GM19438 (cell line): ENCODE data around the gene BPIFB6.

Experiments used
- ATAC-seq: cut with Tn5 transposase; IDR thresholded peaks from one replicate; pipeline ENCODE4 v1.9.1; 2021; ENCODE audit warnings: low read depth; ENCODE audit not compliant: unreplicated experiment

BPIFB6 gene

DNA sequence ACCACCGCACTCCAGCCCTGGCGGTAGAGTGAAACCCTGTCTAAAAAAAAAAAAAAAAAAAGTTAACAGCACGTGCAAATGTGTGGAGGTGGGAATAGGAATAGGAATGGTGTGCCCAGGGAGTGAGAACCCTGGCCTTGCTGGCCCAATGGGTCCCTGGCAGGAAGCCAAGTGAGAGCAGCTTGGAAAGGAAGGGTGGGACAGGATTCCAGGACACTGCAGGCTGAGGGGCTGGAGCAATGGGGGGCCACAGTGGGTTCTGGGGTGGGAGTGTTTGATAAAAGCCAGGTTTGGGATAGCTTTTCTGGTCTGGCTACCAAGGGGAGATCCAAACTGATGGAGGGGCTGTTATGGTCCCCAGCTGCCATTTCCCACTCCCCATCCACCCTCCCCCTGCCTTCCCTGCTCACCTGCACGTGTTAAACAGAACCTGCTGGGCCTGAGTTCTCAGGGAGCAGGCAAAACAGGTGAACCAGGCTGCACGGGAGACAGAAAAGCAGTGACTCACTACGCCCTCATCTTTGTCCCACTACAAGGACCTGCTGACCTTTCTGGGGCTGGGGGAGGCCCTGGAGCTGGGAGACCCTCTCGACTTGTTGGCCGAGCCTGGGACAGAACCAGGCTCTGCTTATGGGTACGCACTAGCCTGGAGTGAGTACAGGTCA is 30.5 kb upstream of the BPIFB6 start:
- no peak for ATAC-seq

DNA sequence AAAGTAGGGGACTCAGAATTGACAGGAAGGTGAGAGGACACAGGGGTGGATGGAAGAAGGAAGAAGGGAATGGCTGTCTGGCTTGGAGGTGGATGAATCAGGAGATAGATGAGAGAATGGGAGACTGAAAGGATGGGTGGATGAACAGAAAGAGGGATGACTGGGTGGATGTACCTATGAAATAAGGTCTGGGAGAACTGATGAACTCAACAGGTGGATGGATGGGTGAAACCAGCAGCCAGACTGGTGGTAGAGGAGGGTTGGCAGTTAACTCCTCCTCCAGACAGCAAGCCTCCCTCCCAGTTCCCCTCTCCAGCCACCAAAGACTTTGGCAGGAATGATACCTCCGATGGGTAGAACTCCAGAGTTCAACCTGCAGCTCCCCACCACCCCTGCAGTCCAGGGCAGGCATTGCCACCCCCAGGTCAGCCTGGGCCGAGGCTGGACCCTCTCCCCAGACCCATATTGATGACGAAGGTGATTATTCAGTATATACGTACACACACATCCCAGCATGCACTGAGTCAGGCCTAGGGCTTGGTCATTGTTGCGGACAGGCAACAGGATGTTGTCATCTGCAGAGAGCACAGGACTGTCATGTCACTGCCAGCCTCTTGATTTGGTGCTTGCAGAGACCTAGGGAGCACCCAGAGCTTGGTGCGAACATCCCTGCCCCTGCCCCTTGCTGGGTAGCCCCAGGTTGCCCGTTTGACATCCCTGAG is 29.2 kb upstream of the BPIFB6 start:
- ATAC-seq, result no peak

DNA sequence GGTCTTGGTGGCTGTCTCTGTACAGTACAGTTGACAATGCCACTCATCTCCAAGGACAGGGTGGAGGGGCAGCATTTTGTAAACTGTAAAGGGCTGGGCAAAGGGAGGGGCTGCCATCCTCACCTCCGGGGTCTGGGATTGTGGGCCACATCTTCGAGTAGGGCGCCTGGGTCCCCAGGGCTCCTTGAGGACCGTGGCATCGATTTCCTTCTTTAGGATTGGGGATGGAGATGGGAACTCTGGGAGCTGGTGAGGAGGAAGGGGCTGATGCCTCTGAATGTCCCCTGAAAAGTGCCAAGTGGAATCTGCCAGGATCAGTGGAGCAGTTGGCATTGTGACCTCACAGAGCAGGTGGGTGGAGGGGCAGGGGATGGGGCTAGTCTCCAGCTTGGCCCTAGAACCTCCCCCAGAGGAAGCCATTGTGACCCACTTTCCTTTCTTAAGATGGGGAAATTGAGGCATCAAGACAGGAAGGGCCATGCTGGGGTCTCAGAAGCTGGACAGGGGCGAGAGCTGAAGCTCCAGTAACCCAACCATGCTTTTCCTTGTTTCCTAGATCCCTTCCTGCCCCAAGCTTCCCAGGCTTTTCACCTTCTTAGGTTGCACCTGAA is 27.2 kb upstream of the BPIFB6 start, which contains the start of gene SUN5:
SUN5 (minus strand) TSS at position 293 of the 611 bp plus-strand sequence; CDS start at position 200, 93 bp downstream.
- no peak for ATAC-seq

DNA sequence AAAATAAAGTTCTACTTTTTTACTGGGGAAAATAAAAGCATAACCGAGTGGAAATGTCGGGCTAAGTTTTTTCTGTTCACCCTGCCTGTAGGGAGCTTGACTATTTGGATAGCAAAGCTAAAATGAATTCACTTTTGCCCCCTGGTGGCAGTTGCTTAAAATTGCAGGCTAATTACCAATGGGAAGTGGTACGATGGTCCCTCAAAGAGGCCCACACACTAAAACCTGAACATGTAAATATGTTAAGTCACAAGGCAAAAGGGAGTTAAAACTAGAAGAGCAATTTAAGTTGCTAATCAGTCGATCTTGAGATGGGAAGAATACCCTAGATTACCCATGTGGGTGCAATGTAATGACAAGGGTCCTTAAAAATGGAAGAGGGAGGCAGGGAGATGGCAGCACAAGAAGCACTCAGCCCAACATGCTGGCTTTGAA is 26.3 kb upstream of the BPIFB6 start:
- ATAC-seq, result no peak

DNA sequence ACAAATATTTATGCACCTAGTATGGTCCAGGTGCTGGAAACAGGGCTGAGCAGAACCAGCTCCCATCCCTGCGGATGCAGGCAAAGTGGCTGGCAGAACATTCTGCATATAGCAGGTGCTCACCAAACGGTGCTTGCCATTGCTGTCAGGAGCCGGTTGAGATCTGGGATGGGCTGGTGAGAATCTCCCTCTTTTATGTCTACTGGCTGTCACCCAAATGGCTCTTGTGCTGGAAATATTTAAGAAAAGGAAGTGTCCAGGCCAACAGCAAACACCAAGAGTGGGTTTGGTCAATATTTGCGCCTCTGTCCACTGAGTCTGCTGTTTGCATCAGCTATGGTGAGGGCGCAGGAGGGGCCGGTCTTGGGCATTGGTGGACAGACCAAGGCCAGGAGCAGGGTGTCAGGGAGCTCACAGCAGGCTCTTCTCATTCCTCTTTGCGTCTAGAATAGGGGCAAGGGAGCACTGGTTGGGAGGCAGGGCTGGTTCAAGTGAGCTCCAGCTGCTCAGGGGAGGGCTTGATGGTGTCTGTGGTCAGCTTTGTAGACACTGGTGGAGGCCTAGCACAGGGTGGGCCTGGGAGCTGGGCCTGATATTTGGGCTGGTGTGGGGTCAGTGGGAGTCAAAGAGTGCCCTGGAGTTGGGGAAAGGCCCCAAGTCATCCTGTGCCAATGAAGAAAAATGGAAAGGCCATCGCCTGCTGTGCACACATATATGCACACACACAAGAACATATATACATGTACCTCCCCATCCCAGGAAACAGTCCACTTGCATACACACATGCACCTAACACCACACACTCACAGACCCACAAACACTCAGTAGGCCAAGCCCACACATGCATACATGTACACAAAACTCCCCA is 25.3 kb upstream of the BPIFB6 start:
- no peak for ATAC-seq

DNA sequence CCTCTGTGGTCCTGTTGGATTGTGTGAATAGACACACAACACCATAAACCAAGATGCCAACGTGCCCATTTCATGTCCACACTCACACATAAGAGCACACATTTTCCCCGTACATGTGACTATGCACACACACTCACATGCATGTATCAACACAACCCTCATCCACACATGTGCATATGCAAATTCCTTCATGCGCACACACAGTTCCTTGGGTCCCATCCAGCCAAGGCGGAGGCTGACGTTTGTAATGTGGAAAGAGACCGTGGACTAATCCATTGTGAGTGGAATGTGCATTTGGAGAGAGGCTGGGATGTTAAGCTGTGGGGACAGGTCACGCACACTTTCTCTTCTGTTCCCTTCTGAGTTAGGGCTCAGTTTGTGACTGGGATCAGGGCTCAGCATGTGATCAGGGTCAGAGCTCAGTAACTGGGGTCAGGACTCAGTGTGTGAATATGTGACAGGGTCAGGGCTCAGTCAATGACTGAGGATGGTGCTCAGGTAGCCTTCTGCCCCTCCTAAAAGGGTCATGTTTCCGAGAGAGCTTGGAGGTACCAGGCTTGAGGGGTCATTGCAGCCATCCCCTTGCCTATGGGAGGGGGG is 24.6 kb upstream of the BPIFB6 start:
- ATAC-seq, result no peak

DNA sequence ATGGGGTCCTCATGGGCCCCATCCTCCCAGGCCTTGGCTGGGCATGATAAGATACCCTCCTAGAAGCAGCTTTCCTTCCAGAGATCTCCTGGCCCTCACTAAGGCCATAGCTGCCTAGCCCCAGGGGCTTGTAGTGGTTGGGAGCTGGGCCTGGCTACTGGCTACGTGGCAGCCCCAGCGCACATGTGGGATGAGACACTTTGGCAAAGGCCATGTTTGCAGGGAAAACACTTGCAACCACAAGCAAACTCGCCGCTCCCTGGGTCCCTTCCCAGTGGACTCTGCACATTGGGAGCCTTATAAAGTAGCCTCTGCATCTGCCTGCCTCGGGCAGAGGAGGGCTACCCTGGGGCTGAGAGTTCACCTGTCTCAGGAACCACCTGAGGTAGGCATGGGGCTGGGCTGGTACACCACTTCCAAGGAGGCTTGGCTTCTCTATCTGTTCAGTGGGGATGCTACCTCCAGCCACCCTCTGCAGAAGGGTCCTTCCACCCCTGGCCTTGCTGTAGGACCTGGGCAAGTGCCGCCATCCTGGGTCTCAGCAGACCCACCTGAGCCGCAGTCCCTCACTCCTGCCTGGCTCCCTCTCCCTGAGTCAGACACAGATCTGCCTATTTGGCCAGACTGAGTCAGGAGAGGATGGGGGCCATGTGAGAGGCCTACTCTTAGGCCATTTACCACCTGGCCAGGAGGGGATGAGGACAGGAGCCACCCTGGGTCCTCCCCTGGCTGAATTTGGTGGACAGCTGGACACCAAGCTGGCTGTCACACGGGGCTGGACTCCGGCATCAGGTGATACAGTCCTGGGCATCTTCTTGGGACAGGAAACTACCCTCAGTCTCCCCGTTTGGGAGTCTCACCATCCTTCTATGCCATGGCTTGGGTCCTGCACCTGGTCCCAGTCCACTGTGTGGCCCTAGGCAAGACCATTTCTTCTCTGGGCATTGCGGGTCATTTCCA is 23.8 kb upstream of the BPIFB6 start, which contains the start of gene BPIFB2:
BPIFB2 (plus strand) TSS at position 329 of the 960 bp plus-strand sequence. CDS start 871 bp downstream, outside the sequence.
- no peak for ATAC-seq

DNA sequence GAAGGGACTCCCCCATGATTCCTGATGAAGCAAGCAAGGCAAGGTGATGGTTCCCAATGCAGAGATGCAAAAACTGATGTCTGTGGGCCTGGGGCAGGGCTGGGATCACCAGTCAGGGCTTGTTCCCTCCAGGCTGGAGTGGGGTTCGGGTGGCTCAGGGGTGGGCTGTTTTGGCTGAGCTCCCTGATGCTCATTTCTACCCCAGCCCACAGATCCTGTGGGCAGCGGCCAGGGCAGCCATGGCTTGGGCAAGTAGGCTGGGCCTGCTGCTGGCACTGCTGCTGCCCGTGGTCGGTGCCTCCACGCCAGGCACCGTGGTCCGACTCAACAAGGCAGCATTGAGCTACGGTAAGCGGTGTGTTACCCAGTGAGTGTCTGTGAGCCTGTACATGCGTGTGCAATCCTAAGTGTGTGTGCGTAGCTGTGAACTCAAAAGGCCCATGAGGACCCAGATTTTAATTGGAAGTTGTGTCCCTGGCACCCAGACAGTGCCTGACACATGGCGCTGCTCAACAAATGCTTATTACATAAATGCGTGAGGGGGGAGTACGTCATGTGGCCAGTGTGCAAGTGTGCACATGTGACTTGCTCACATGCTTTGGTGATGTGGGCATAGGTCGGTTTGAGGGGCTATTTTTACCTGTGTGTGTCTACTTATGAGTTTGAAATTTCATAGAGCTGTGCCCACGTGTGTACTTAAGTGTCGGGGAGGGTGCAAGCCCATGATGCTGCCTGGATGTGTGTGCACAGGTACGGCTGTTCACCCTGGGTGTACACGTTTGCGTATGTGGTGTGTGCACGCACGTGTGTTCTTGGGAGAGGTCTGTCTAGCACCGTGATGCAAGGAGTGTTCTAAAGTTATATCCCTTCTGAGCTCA is 22.9 kb upstream of the BPIFB6 start:
- no peak for ATAC-seq

DNA sequence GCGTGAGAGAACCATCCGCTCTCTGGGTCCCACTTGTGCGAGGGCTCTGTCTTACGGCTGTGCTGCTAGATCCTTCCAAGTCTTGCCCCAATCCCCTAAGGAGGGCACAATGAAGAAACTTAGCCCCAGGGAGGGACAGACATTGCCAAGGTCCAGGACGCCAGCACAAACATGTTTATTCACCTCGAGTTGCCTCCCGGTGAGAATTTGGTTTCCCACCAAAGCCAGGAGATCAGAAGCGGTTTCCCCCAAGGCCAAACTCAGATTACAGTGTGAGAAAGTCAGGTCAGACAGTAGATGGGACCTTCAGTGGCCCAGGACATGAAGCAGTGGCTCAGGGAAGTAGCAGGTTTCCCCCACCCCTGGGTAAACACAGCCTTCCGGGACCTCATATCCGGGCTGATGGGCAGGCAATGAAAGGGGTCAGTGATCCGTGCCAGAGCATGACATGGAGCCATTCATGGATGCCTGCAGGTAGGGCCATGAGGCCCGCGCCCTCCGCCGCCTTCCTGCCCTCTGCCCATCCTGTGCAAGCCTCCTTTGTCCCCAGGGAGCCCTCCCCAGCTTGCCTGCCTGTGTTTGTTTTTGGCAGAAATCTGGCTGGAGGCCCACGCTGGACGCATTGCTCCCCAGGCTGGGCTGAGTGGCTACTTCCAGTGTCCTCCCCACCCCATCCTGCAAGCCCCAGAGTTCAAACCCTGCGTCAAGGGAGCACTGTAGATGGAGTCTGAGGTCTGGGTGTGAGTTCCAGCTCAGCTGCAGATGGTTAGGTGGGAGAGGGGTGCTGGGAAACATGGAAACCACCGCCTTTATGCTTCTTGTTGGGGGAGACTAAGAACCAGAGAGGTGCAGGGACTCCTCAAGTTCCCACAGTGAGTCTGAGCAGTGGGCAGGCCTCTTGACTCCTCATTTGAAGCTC is 22.0 kb upstream of the BPIFB6 start:
- no peak for ATAC-seq

DNA sequence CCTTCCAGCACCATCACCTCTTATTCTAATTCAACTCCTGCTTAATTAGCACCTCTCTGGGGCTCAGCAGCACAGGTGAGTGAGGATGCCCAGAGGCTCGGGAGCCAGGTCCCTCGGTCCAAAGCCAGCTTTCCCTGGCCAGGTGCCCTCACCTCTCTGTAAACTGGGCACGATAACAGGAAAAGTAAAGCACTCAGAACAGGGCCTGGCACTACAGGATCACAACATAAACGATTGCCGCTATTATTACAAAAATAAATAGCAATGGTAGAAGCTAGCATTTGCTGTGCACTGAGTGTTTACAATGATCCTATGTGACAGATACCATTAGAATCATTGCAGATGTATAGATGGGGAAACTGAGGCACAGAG is 21.3 kb upstream of the BPIFB6 start:
- no peak for ATAC-seq

DNA sequence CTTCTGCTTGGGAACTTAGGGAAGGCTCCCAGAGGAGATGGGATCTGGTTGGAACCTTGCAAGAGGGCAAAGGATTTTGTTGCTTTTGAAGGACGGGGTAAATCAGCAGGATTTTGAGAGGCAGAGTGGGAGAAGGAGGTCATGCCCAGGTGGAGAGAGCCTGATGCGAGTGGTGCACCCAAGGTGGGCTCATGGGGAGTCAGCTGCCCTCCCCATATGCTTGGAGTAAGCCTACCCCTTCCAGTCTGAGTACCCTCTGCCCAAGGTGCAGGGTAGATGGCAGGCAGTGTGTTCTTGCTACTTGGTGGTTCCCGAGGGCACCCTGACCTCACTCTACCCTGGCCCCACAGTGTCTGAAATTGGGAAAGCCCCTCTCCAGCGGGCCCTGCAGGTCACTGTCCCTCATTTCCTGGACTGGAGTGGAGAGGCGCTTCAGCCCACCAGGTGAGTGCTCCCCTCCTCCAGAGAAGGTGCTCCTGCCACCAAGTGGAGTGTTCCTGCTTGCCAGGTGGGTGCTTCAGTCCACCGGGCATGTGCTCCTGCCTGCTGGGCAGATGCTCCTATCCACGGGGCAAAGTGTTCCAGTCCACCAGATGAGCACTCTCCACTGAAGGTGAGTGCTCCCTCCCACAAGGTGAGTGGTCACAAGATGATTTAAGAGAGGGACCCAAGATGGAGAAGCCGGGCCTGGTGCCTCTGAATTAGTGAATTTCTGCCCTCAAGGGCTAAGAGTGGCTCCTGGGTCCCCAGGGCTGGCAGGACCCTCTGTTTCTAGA is 20.6 kb upstream of the BPIFB6 start:
- ATAC-seq, result no peak

DNA sequence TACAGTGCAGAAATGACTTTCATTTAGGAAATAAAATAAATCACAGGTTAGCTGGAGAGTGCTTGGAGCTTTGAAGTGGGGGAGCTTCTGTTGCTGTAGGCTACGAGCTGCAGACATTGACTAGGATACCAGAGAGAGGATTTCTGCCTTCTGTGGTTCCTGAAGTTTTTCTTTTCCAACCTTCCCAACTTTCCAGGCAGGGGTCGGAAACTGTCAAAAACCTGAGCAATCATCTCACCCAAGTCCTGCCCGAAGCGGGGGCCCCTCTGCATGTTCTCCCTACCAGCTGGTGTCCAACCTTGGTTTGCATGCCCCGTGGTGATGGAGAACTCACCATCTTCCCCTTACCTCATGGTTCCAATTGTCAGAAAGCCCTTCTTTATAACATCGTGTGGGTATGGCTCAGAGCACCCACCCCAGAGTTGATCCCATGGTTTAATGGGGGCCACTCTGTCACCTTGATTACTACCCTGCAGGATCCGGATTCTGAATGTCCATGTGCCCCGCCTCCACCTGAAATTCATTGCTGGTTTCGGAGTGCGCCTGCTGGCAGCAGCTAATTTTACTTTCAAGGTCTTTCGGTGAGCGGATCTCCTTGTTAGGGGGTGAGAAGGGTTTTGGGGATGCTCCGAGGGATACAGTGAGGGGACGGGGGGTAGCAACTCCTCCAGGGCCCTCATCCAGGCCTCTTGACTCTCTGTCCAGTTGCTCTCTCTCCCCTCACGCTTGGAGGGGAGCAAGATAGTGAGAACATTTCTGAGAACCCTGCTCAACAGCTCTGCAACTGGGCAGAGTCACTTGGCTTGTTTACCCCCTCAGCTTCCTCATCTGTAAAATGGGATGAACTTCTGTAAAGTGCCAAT is 18.9 kb upstream of the BPIFB6 start:
- no peak for ATAC-seq

DNA sequence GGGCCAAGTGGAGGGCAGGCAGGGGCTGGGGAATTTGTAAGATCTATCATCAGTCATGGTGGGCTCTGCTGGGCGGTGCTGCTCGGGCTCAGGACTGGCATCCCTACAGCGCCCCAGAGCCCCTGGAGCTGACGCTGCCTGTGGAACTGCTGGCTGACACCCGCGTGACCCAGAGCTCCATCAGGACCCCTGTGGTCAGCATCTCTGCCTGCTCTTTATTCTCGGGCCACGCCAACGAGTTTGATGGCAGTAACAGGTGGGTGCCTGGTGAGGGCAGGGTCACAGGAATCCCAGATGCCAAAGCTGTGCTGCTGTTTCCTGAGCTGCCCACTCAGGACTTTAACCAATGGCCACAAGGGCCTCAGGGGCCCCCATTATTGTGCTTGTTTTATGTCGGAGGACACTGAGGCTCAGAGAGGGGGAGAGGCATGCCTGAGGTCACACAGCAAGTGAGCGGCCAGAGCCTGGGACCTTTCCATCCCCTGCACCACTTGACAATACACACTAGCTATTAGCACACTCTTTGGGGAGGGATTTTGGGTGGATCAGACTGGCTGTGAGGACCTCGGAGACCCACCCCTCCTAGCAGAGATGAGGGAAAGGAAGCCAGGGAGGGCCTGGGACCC is 17.6 kb upstream of the BPIFB6 start:
- ATAC-seq, result no peak

DNA sequence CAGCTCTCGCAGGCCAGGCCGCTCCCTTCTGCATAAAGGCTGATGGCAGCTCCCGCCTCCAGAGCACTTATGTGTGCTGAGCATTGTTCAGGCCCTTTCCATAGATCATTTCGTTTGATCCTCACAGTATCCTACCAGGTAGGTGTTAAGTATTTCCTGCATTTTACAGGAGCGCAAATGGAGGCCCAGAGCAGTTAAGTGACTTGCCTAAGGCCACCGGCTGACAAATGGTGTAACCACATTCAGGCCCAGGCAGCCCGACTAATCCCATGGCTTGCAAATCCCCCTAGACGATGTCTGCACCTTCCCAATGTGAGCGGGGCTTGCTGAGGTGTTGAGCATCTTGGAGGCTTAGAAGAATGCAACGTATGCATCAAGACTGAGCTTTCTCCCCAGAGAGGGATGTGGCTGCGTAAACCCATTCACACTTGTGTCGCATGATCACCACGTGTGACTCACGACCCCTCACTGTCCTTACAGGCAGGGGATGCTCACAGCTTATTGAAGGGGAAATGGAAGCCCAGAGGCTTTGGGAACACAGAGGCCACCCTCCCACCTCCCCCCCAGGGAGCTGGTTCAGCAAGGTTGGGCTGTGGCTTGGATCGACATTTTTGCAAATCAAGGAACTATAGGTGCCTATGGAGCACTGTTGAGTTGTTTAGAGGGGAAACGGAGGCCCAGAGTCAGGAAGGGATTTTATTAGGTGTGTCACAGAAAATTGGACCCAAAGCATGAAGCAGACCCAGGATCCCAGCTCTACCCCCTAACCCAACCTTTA is 16.9 kb upstream of the BPIFB6 start:
- ATAC-seq, result no peak
